Activated CD8-positive, alpha-beta memory T cell treated with anti-CD3 and anti-CD28 coated beads for 36 hours (primary cell): ENCODE data around the gene MRPL53. TPM values are rescaled to one million over a fixed set of nuclear protein-coding genes. Genes with fewer than 3 reads are reported as not detected.

Experiments used
- CTCF ChIA-PET: fragments of 350-600 bp; sonication (Branson Sonifier 250); formaldehyde crosslinking; loops from one replicate; lab custom pipeline; 2021; ENCODE audit warnings: antibody characterized with exemption; lab: Charles Lee
- POLR2A ChIA-PET: fragments of 350-600 bp; sonication (Branson Sonifier 250); formaldehyde crosslinking; loops from one replicate; lab custom pipeline; 2021; ENCODE audit warnings: antibody characterized with exemption; lab: Charles Lee
- total RNA-seq, 2 experiments: library from RNA; stranded (reverse); gene quantifications; one replicate each; pipeline ENCODE4 v1.2.3, GENCODE V29; 2021

MRPL53 gene
- total RNA-seq, 2 experiments from 2014 or later, result 116 to 120 TPM

GRCh38 chr2:74504591-74504990 is 32.1 kb upstream of the MRPL53 start:
- ChIA-PET CTCF (interaction anchor here (1.0 to 4.9 kb wide), 2 partner anchors 12 to 22 kb away, joined by 3 to 20 read pairs; partner anchors contain the start of genes CCDC142 and TTC31), POLR2A (no interaction called here)

- ChIA-PET POLR2A (interaction anchor here (0.8 to 1.0 kb wide), 2 partner anchors 9 to 45 kb away, joined by 3 read pairs; partner anchors contain the start of gene WBP1), CTCF (interaction anchor here (1.0 to 4.9 kb wide), 3 partner anchors 11 to 81 kb away, joined by 3 to 20 read pairs (median 4); partner anchors contain the start of genes CCDC142 and TTC31)
Observed at GRCh38 chr2:74503506-74504475, 31.3 kb upstream of the MRPL53 start.

- ChIA-PET POLR2A (interaction anchor here (0.5 to 0.8 kb wide), 2 partner anchors 25 to 44 kb away, joined by 3 read pairs; partner anchors contain the start of gene WBP1), CTCF (interaction anchor here (1.3 to 4.9 kb wide), 3 partner anchors 20 to 82 kb away, joined by 4 to 20 read pairs (median 12); partner anchors contain the start of genes CCDC142 and TTC31)
Observed at GRCh38 chr2:74502720-74503505, 30.4 kb upstream of the MRPL53 start.

GRCh38 chr2:74502147-74502719 is 29.8 kb upstream of the MRPL53 start:
- CTCF ChIA-PET, result interaction anchor here (3.0 kb wide), 1 partner anchor 19 kb away, joined by 12 read pairs; the partner anchor contains the start of genes CCDC142 and TTC31

GRCh38 chr2:74501335-74502071 is 29.0 kb upstream of the MRPL53 start:
- POLR2A ChIA-PET, result interaction anchor here (1.3 kb wide), 1 partner anchor 29 kb away, joined by 8 read pairs; the partner anchor contains the start of genes AUP1 and HTRA2
- CTCF ChIA-PET, result interaction anchor here (0.6 to 3.0 kb wide), 4 partner anchors 16 to 28 kb away, joined by 3 to 12 read pairs (median 7); partner anchors contain the start of genes AUP1, CCDC142, HTRA2 and TTC31

More at GRCh38 chr2:74502147-74502719, 29.8 kb upstream of the MRPL53 start:
- POLR2A ChIA-PET, result no interaction called here

GRCh38 chr2:74500578-74500946 is 28.1 kb upstream of the MRPL53 start:
- CTCF ChIA-PET, result interaction anchor here (1.1 to 3.0 kb wide), 4 partner anchors 8 to 29 kb away, joined by 4 to 12 read pairs (median 8); partner anchors contain the start of genes AUP1, CCDC142, HTRA2 and TTC31
- POLR2A ChIA-PET, result interaction anchor here (0.5 to 1.3 kb wide), 2 partner anchors 26 to 30 kb away, joined by 4 to 8 read pairs; partner anchors contain the start of genes AUP1 and HTRA2

GRCh38 chr2:74499940-74500577 is 27.6 kb upstream of the MRPL53 start:
- ChIA-PET CTCF (interaction anchor here (0.8 to 3.0 kb wide), 5 partner anchors 9 to 75 kb away, joined by 3 to 12 read pairs (median 5); partner anchors contain the start of genes AUP1, CCDC142, HTRA2 and TTC31), POLR2A (interaction anchor here (1.3 kb wide), 1 partner anchor 30 kb away, joined by 8 read pairs; the partner anchor contains the start of genes AUP1 and HTRA2)

GRCh38 chr2:74499267-74499939 is 26.9 kb upstream of the MRPL53 start, which contains the start of gene LBX2:
Gene LBX2, minus strand, starts transcription at chr2:74499603. Its CDS starts 66 bp downstream, at chr2:74499537.
- ChIA-PET POLR2A (interaction anchor here (0.6 to 1.1 kb wide), 2 partner anchors 17 to 30 kb away, joined by 3 read pairs; partner anchors contain the start of gene AUP1), CTCF (interaction anchor here (0.7 to 3.0 kb wide), 4 partner anchors 9 to 76 kb away, joined by 3 to 10 read pairs (median 4); partner anchors contain the start of genes AUP1 and HTRA2)

GRCh38 chr2:74498500-74499266 is 26.2 kb upstream of the MRPL53 start:
- CTCF ChIA-PET, result interaction anchor here (0.7 to 3.0 kb wide), 3 partner anchors 17 to 77 kb away, joined by 3 to 10 read pairs (median 3); partner anchors contain the start of genes AUP1 and HTRA2

GRCh38 chr2:74497777-74498499 is 25.5 kb upstream of the MRPL53 start:
- POLR2A ChIA-PET, result interaction anchor here (0.6 to 0.9 kb wide), 2 partner anchors 10 to 16 kb away, joined by 3 read pairs; partner anchors contain the start of genes PCGF1 and TLX2
- CTCF ChIA-PET, result no interaction called here

More at GRCh38 chr2:74498500-74499266, 26.2 kb upstream of the MRPL53 start:
- POLR2A ChIA-PET, result interaction anchor here (0.6 to 1.1 kb wide), 3 partner anchors 15 to 31 kb away, joined by 3 read pairs; partner anchors contain the start of genes AUP1 and TLX2

- POLR2A ChIA-PET, result interaction anchor here (0.6 to 0.9 kb wide), 2 partner anchors 10 to 17 kb away, joined by 3 read pairs; partner anchors contain the start of genes PCGF1 and TLX2
- CTCF ChIA-PET, result no interaction called here
Observed at GRCh38 chr2:74496997-74497776, 24.7 kb upstream of the MRPL53 start.

- ChIA-PET POLR2A (no interaction called here), CTCF (interaction anchor here (0.7 kb wide), 1 partner anchor 27 kb away, joined by 3 read pairs; no protein-coding TSS in a partner anchor)
Observed at GRCh38 chr2:74495440-74495839, 23.0 kb upstream of the MRPL53 start.

GRCh38 chr2:74493546-74493945 is 21.1 kb upstream of the MRPL53 start:
- ChIA-PET CTCF (no interaction called here), POLR2A (no interaction called here)
